HEK293T (cell line): Measurements from ENCODE around the gene SI.
"Not testable (repeated sequence)": the region's sequence is repeated elsewhere in the genome, so short reads cannot be mapped to it uniquely, and the experiment has no call there.

Experiments
- CTCF ChIA-PET: fragments of 350-600 bp; formaldehyde crosslinking; extraction: SDS; loops from one replicate; lab custom pipeline; 2021; ENCODE audit warnings: antibody characterized with exemption, inconsistent platforms; lab: Yijun Ruan, JAX
- POLR2A ChIA-PET: fragments of 350-600 bp; formaldehyde crosslinking; extraction: SDS; loops from one replicate; lab custom pipeline; 2020; ENCODE audit warnings: antibody characterized with exemption, inconsistent platforms; lab: Yijun Ruan, JAX
- DNase-seq: peaks from one replicate; pipeline ENCODE4 v3.0.0; 2012; ENCODE audit warnings: mixed read lengths; ENCODE audit errors: extremely low spot score
- ARNT ChIP-seq: fragments of 450-650 bp; IDR thresholded peaks from 2 replicates; pipeline ENCODE4 v1.6.1; 2017; ENCODE audit warnings: mild to moderate bottlenecking
- BHLHE40 ChIP-seq: fragments of 450-650 bp; IDR thresholded peaks from 2 replicates; pipeline ENCODE4 v1.6.1; 2016; ENCODE audit warnings: mild to moderate bottlenecking, moderate library complexity, borderline replicate concordance
- CTBP1 ChIP-seq: fragments of 450-650 bp; IDR thresholded peaks from 2 replicates; pipeline ENCODE4 v1.6.1; 2016; ENCODE audit warnings: borderline replicate concordance
- ELF4 ChIP-seq: fragments of 450-650 bp; IDR thresholded peaks from 2 replicates; pipeline ENCODE4 v1.6.1; 2017; ENCODE audit warnings: antibody characterized with exemption
- FOXA1 ChIP-seq: fragments of 450-650 bp; IDR thresholded peaks from 2 replicates; pipeline ENCODE4 v1.6.1; 2016; ENCODE audit warnings: mild to moderate bottlenecking
- FOXK2 ChIP-seq: fragments of 450-650 bp; IDR thresholded peaks from 2 replicates; pipeline ENCODE4 v1.6.1; 2016; ENCODE audit warnings: mild to moderate bottlenecking
- FOXM1 ChIP-seq: fragments of 450-650 bp; IDR thresholded peaks from 2 replicates; pipeline ENCODE4 v1.6.1; 2017; ENCODE audit warnings: mild to moderate bottlenecking, borderline replicate concordance
- HDGF ChIP-seq: fragments of 450-650 bp; IDR thresholded peaks from 2 replicates; pipeline ENCODE4 v1.6.1; 2017; ENCODE audit warnings: antibody characterized with exemption, borderline replicate concordance
- L3MBTL2 ChIP-seq: fragments of 450-650 bp; conservative IDR thresholded peaks from 2 replicates; pipeline ENCODE4 v1.6.1; 2016; ENCODE audit warnings: mild to moderate bottlenecking
- LEF1 ChIP-seq: fragments of 450-650 bp; IDR thresholded peaks from 2 replicates; pipeline ENCODE4 v1.6.1; 2017; ENCODE audit warnings: mild to moderate bottlenecking, borderline replicate concordance
- NFRKB ChIP-seq: fragments of 450-650 bp; IDR thresholded peaks from 2 replicates; pipeline ENCODE4 v1.6.1; 2016; ENCODE audit warnings: mild to moderate bottlenecking, moderate library complexity
- SP1 ChIP-seq: fragments of 450-650 bp; IDR thresholded peaks from 2 replicates; pipeline ENCODE4 v1.6.1; 2017
- SUZ12 ChIP-seq: fragments of 450-650 bp; IDR thresholded peaks from 2 replicates; pipeline ENCODE4 v1.6.1; 2016; ENCODE audit warnings: mild to moderate bottlenecking
- TARDBP ChIP-seq: fragments of 450-650 bp; IDR thresholded peaks from 2 replicates; pipeline ENCODE4 v1.6.1; 2016
- ZNF384 ChIP-seq: fragments of 450-650 bp; IDR thresholded peaks from 2 replicates; pipeline ENCODE4 v1.6.1; 2016
- TF ChIP-seq, protein P1 (sequence below): fragments of 450-650 bp; IDR thresholded peaks from 2 replicates; pipeline ENCODE4 v1.6.1; 2016

The SI gene

GRCh38 chr3:164962610-164963009, 115.7 kb downstream of the SI start:
- ChIA-PET CTCF (no interaction called here), POLR2A (no interaction called here)
- no peak for DNase-seq
- no peak for TF ChIP-seq FOXK2
- TF ChIP-seq FOXM1, result no peak
- TF ChIP-seq ELF4, result no peak
- TF ChIP-seq LEF1, result no peak
- TF ChIP-seq HDGF, result no peak
- no peak for TF ChIP-seq ZNF384
- TF ChIP-seq, protein P1, sequence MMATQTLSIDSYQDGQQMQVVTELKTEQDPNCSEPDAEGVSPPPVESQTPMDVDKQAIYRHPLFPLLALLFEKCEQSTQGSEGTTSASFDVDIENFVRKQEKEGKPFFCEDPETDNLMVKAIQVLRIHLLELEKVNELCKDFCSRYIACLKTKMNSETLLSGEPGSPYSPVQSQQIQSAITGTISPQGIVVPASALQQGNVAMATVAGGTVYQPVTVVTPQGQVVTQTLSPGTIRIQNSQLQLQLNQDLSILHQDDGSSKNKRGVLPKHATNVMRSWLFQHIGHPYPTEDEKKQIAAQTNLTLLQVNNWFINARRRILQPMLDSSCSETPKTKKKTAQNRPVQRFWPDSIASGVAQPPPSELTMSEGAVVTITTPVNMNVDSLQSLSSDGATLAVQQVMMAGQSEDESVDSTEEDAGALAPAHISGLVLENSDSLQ, result no peak
- TF ChIP-seq FOXA1, result no peak
- no peak for TF ChIP-seq ARNT
- TF ChIP-seq SUZ12, result no peak
- TF ChIP-seq CTBP1, result no peak
- no peak for TF ChIP-seq BHLHE40
- TF ChIP-seq TARDBP, result no peak
- TF ChIP-seq NFRKB, result no peak
- no peak for TF ChIP-seq SP1

DNA sequence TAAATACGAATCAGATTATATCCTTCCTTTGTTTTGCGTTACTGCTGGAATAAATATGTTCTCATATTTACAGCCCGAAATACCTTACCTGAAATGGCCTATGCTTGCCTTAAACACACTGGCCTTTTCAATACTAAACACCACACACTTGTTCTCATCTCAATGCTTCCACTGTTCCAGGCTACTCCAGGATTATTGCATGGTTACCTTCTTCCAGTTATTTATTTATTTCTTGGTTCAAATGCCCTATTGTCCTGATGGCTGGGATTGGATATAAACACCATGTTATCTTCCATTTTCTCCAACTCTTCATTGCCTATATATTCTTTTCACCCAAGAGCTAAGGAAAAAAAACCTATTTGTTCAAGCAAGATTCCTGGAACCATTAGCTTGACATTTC, 125.3 kb downstream of the SI start:
- POLR2A ChIA-PET, result no interaction called here
- no peak for DNase-seq
- CTCF ChIA-PET, result no interaction called here
- TF ChIP-seq ZNF384 (no peak), FOXA1 (no peak)

- POLR2A ChIA-PET, CTCF ChIA-PET, DNase-seq: not testable (repeated sequence)
Observed at GRCh38 chr3:164951403-164951802, 126.9 kb downstream of the SI start.

- DNase-seq, result no peak
- ChIA-PET POLR2A (no interaction called here), CTCF (no interaction called here)
- TF ChIP-seq BHLHE40 (no peak), FOXM1 (no peak), LEF1 (no peak), ARNT (no peak), HDGF (no peak), L3MBTL2 (no peak), ZNF384 (no peak), TARDBP (no peak), FOXA1 (no peak), SP1 (no peak), ELF4 (no peak), NFRKB (no peak), CTBP1 (no peak), FOXK2 (no peak), SUZ12 (no peak)
- TF ChIP-seq, protein P1, result no peak
Observed at GRCh38 chr3:164940745-164941144, 137.6 kb downstream of the SI start.

GRCh38 chr3:164929642-164930041, 148.7 kb downstream of the SI start:
- POLR2A ChIA-PET, result no interaction called here
- no peak for DNase-seq
- CTCF ChIA-PET, result no interaction called here
- TF ChIP-seq FOXM1 (no peak), SUZ12 (no peak), CTBP1 (no peak), L3MBTL2 (no peak), NFRKB (no peak), TARDBP (no peak), BHLHE40 (no peak), ZNF384 (no peak), FOXA1 (no peak), ELF4 (no peak), SP1 (no peak), LEF1 (no peak), HDGF (no peak), ARNT (no peak), FOXK2 (no peak)
- TF ChIP-seq, protein P1, result no peak
